Spleen (tissue), 7 donors: ENCODE results near the gene OLR1.

ENCODE experiments used
- POLR2AphosphoS5 ChIP-seq, 3 donors: sonication (generic); formaldehyde crosslinking; IDR thresholded peaks; one replicate each; pipeline ENCODE4 v1.5.1; 2017; ENCODE audit warnings: antibody characterized with exemption in 3 of 3
- TF ChIP-seq, protein P1 (sequence below), 11 experiments: fragments of 200-600 bp in 7 of 11; fragments of 450-650 bp in 4 of 11; sonication (generic) in 4 of 11; IDR thresholded peaks in 8 of 11; conservative IDR thresholded peaks in 3 of 11; 1 replicate in 7 of 11; 2 replicates in 4 of 11; pipeline versions ENCODE4 v1.4.0 to v1.8.0; 2016 to 2021; ENCODE audit warnings: antibody characterized with exemption in 11 of 11, inconsistent platforms in 4 of 11, mild to moderate bottlenecking in 1 of 11
- donor health status: DM: no; HTN: no; CAD: no; lungs with moderate emphysema.
- donor health status: DM: no; HTN: no; CAD: no.
- donor health status: DM: no; HTN: no; CAD: no.

DNA sequence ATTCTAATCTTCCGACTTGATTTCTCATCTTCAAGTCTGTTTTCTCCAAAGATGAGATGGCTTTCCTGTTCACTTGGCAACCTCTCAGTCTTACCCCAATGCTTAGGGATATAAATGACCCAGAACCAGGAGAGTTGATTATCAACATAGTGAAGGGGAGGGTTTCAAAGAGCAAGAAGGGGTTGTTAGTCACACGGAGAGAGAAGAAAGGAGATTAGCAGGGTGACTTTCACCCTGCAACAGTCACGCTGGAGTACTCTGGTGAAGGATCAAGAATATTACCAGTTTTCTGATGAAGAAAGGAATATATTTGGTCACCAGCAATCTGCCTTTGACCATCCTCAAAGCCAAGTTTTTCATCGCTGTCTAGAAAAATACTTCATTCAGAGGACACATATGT is 6.9 kb upstream of the OLR1 start, which contains the start of gene TMEM52B:
- TF ChIP-seq, protein P1, sequence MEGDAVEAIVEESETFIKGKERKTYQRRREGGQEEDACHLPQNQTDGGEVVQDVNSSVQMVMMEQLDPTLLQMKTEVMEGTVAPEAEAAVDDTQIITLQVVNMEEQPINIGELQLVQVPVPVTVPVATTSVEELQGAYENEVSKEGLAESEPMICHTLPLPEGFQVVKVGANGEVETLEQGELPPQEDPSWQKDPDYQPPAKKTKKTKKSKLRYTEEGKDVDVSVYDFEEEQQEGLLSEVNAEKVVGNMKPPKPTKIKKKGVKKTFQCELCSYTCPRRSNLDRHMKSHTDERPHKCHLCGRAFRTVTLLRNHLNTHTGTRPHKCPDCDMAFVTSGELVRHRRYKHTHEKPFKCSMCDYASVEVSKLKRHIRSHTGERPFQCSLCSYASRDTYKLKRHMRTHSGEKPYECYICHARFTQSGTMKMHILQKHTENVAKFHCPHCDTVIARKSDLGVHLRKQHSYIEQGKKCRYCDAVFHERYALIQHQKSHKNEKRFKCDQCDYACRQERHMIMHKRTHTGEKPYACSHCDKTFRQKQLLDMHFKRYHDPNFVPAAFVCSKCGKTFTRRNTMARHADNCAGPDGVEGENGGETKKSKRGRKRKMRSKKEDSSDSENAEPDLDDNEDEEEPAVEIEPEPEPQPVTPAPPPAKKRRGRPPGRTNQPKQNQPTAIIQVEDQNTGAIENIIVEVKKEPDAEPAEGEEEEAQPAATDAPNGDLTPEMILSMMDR (IDR thresholded peaks at IDR 0.05 in 8 of 11, conservative IDR thresholded peaks at IDR 0.05 in 3 of 11) = no peak
- no peak for TF ChIP-seq POLR2AphosphoS5 (IDR thresholded peaks at IDR 0.05)
